PFSK-1 (cell line): Measurements from ENCODE around the gene NUCB2.

ENCODE experiments used
- FOXP2 ChIP-seq: optimal IDR thresholded peaks from 2 replicates; pipeline ENCODE3; 2011; ENCODE audit warnings: borderline replicate concordance, control low read depth, inconsistent platforms; ENCODE audit not compliant: insufficient read depth; ENCODE audit errors: extremely low read length, extremely low read depth
- POLR2AphosphoS5 ChIP-seq: IDR thresholded peaks from 2 replicates; pipeline ENCODE4 v1.6.1; 2012; ENCODE audit warnings: low read depth, mild to moderate bottlenecking, control low read depth, low read length, moderate library complexity
- REST ChIP-seq, 2 experiments: IDR thresholded peaks; 2 replicates each; pipeline versions ENCODE4 v1.6.1 to v1.8.0; 2011 to 2012; ENCODE audit warnings: low read depth in 2 of 2, low read length in 2 of 2, control low read depth in 1 of 2, inconsistent platforms in 1 of 2, mild to moderate bottlenecking in 1 of 2, moderate library complexity in 1 of 2; ENCODE audit not compliant: insufficient read depth in 1 of 2
- SIN3A ChIP-seq: IDR thresholded peaks from 2 replicates; pipeline ENCODE4 v1.6.1; 2012; ENCODE audit warnings: mild to moderate bottlenecking, low read length, moderate library complexity, borderline replicate concordance; ENCODE audit not compliant: insufficient read depth
- TAF1 ChIP-seq: IDR thresholded peaks from 2 replicates; pipeline ENCODE4 v1.6.1; 2012; ENCODE audit warnings: low read length, control low read depth, borderline replicate concordance; ENCODE audit not compliant: insufficient read depth

NUCB2 gene

GRCh38 chr11:17277024-17277584 lies 565 bp downstream of the NUCB2 start:
- no peak for TF ChIP-seq SIN3A
- TF ChIP-seq REST (IDR thresholded peaks at IDR 0.05; ENCODE audit: insufficient read depth in 1 of 2, low read depth in 2 of 2, low read length in 2 of 2), result no peak
- TF ChIP-seq POLR2AphosphoS5, result no peak

- no peak for TF ChIP-seq REST (IDR thresholded peaks at IDR 0.05; ENCODE audit: insufficient read depth in 1 of 2, low read depth in 2 of 2, low read length in 2 of 2)
- TF ChIP-seq SIN3A, result no peak
- no peak for TF ChIP-seq POLR2AphosphoS5
- TF ChIP-seq FOXP2, result no peak
- no peak for TF ChIP-seq TAF1
Observed at GRCh38 chr11:17280494-17281127, 4.1 kb downstream of the NUCB2 start.

GRCh38 chr11:17286332-17286731 lies 9.8 kb downstream of the NUCB2 start:
- no peak for TF ChIP-seq REST (IDR thresholded peaks at IDR 0.05; ENCODE audit: insufficient read depth in 1 of 2, low read depth in 2 of 2, low read length in 2 of 2)
- no peak for TF ChIP-seq TAF1
- no peak for TF ChIP-seq FOXP2
- no peak for TF ChIP-seq POLR2AphosphoS5
- no peak for TF ChIP-seq SIN3A

- TF ChIP-seq REST (IDR thresholded peaks at IDR 0.05; ENCODE audit: insufficient read depth in 1 of 2, low read depth in 2 of 2, low read length in 2 of 2), result no peak
- no peak for TF ChIP-seq POLR2AphosphoS5
- TF ChIP-seq FOXP2, result no peak
- no peak for TF ChIP-seq SIN3A
- TF ChIP-seq TAF1, result no peak
Observed at GRCh38 chr11:17287058-17287457, 10.5 kb downstream of the NUCB2 start.

- TF ChIP-seq POLR2AphosphoS5, result no peak
- no peak for TF ChIP-seq FOXP2
- TF ChIP-seq SIN3A, result no peak
- TF ChIP-seq TAF1, result no peak
- TF ChIP-seq REST (IDR thresholded peaks at IDR 0.05; ENCODE audit: insufficient read depth in 1 of 2, low read depth in 2 of 2, low read length in 2 of 2), result no peak
Observed at GRCh38 chr11:17291710-17292109, 15.2 kb downstream of the NUCB2 start.
